Gastrocnemius medialis (tissue), 4 donors: ENCODE measurements around the gene ZNF740. TPM values are rescaled to one million over a fixed set of nuclear protein-coding genes. Genes with fewer than 3 reads are reported as not detected.

Experiments
- ATAC-seq, 2 donors: fragments of 150-250 bp; one replicate each; pipeline ENCODE4 v1.9.1; 2016
- DNase-seq, 2 donors: peaks; one replicate each; pipeline ENCODE4 v3.0.0-alpha.2; 2019
- H3K27ac ChIP-seq, 4 donors: fragments of 200-600 bp; sonication (generic); 1 replicate in 1 of 4; 2 replicates in 3 of 4; pipeline ENCODE4 v1.5.1; 2016 to 2018; ENCODE audit warnings: mild to moderate bottlenecking in 2 of 4, moderate library complexity in 1 of 4
- H3K27me3 ChIP-seq, 3 donors: fragments of 200-600 bp; sonication (generic) in 2 of 3; 1 replicate in 1 of 3; 2 replicates in 2 of 3; pipeline versions ENCODE4 v1.5.1 to v1.6.0; 2016 to 2019; ENCODE audit warnings: mild to moderate bottlenecking in 1 of 3, moderate library complexity in 1 of 3
- H3K36me3 ChIP-seq, 2 donors: fragments of 200-600 bp; sonication (generic) in 1 of 2; one replicate each; pipeline ENCODE4 v1.5.1; 2017 to 2018
- H3K4me1 ChIP-seq, 2 donors: fragments of 200-600 bp; sonication (generic) in 1 of 2; one replicate each; pipeline ENCODE4 v1.5.1; 2016 to 2017; ENCODE audit warnings: mild to moderate bottlenecking in 2 of 2
- H3K4me3 ChIP-seq, 4 donors: fragments of 200-600 bp; sonication (generic) in 3 of 4; 1 replicate in 1 of 4; 2 replicates in 3 of 4; pipeline ENCODE4 v1.5.1; 2016 to 2019; ENCODE audit warnings: mild to moderate bottlenecking in 2 of 4
- H3K9me3 ChIP-seq, 3 donors: fragments of 200-600 bp; sonication (generic) in 2 of 3; 1 replicate in 1 of 3; 2 replicates in 2 of 3; pipeline ENCODE4 v1.5.1; 2016 to 2019
- CTCF ChIP-seq, 5 experiments: fragments of 450-650 bp in 3 of 5; fragments of 200-600 bp in 2 of 5; sonication (generic) in 2 of 5; IDR thresholded peaks in 4 of 5; conservative IDR thresholded peaks in 1 of 5; 1 replicate in 4 of 5; 2 replicates in 1 of 5; pipeline ENCODE4 v1.5.1; 2016 to 2019; ENCODE audit warnings: antibody characterized with exemption in 5 of 5, mild to moderate bottlenecking in 3 of 5, moderate library complexity in 3 of 5
- POLR2A ChIP-seq, 2 donors: fragments of 450-650 bp; IDR thresholded peaks; one replicate each; pipeline ENCODE4 v1.6.1; 2017; ENCODE audit warnings: antibody characterized with exemption in 2 of 2, mild to moderate bottlenecking in 2 of 2, moderate library complexity in 2 of 2
- in situ Hi-C, 4 donors: fragments of 200-750 bp; cut with MboI; loops; one replicate each; pipeline versions ENCODE4 v1.15.0 to v1.8.0; 2017; ENCODE audit warnings: low sequenced_read_pairs in 4 of 4
- intact Hi-C: fragments of 100-400 bp; cut with DNase I; formaldehyde crosslinking; loops from one replicate; pipeline ENCODE4 v1.15.1; 2023; ENCODE audit warnings: low total_unique reads
- total RNA-seq, 4 donors: library from RNA; depleted of rRNA; stranded (reverse); fragments of >200 nt; gene quantifications; one replicate each; pipeline versions ENCODE4 v1.1.0 to v1.2.3, GENCODE V29; 2016

ZNF740 gene
- total RNA-seq, 4 donors from 2014 or later, result 4.1 to 7.4 (median 5.0) TPM

- H3K4me1 ChIP-seq, result peaks cover 5 to 21% of the 10 kb centered on the region in 2 donors
- TF ChIP-seq CTCF (IDR thresholded peaks at IDR 0.05 in 4 of 5, conservative IDR thresholded peaks at IDR 0.05 in 1 of 5) (no peak), POLR2A (IDR thresholded peaks at IDR 0.05) (no peak)
- intact Hi-C loops, result no loop called here
Observed at GRCh38 chr12:53231921-53232645, 51.6 kb downstream of the ZNF740 start, which contains the start of gene RARG. Gene RARG (minus strand): TSS chr12:53232209. CDS start chr12:53227545, 4,664 bp downstream.

GRCh38 chr12:53232646-53233461 is 52.3 kb downstream of the ZNF740 start:
- intact Hi-C loops, result no loop called here
- no peak for TF ChIP-seq POLR2A (IDR thresholded peaks at IDR 0.05)
- TF ChIP-seq CTCF (IDR thresholded peaks at IDR 0.05 in 4 of 5, conservative IDR thresholded peaks at IDR 0.05 in 1 of 5), result no peak

More at GRCh38 chr12:53231921-53232645, 51.6 kb downstream of the ZNF740 start, which contains the start of gene RARG:
- H3K36me3 ChIP-seq, result no peaks in the 10 kb centered on the region
- H3K9me3 ChIP-seq, result no peaks in the 10 kb centered on the region
- in situ Hi-C loops, result no loop called here
- no peak for DNase-seq
- peak; percentile 21 to 39 for ATAC-seq
- peaks cover 18 to 34% (median 33%) of the 10 kb centered on the region in 3 donors for H3K27me3 ChIP-seq
- peak within 1 kb of the TSS; percentile 42 to 75 (median 68) for H3K27ac ChIP-seq
- peak within 1 kb of the TSS; percentile 54 to 74 (median 57) for H3K4me3 ChIP-seq

GRCh38 chr12:53233671-53234121 is 53.2 kb downstream of the ZNF740 start:
- H3K4me1 ChIP-seq, result peaks cover 5 to 21% of the 10 kb centered on the region in 2 donors
- no peaks in the 10 kb centered on the region for H3K9me3 ChIP-seq
- TF ChIP-seq POLR2A (IDR thresholded peaks at IDR 0.05) (no peak), CTCF (IDR thresholded peaks at IDR 0.05 in 4 of 5, conservative IDR thresholded peaks at IDR 0.05 in 1 of 5) (no peak)
- no peaks in the 10 kb centered on the region for H3K36me3 ChIP-seq
- no peak overlapping the region for H3K4me3 ChIP-seq
- H3K27ac ChIP-seq, result no peak overlapping the region
- H3K27me3 ChIP-seq, result peaks cover 20 to 34% (median 33%) of the 10 kb centered on the region in 3 donors
- ATAC-seq, result no peak
- intact Hi-C loops (no loop called here), in situ Hi-C loops (no loop called here)
- DNase-seq, result no peak

More at GRCh38 chr12:53232646-53233461, 52.3 kb downstream of the ZNF740 start:
- Histone ChIP-seq H3K4me3 (peak overlapping the region; percentile 54 to 74 (median 57)), H3K9me3 (no peaks in the 10 kb centered on the region), H3K27me3 (peaks cover 20 to 34% (median 33%) of the 10 kb centered on the region in 3 donors), H3K4me1 (peaks cover 5 to 21% of the 10 kb centered on the region in 2 donors), H3K36me3 (no peaks in the 10 kb centered on the region), H3K27ac (peak overlapping the region; percentile 42 to 75 (median 68))
- ATAC-seq (peak; percentile 31 to 34), DNase-seq (no peak)
- in situ Hi-C loops, result no loop called here

- TF ChIP-seq CTCF (IDR thresholded peaks at IDR 0.05 in 4 of 5, conservative IDR thresholded peaks at IDR 0.05 in 1 of 5) (no peak), POLR2A (IDR thresholded peaks at IDR 0.05) (no peak)
- Histone ChIP-seq H3K27me3 (peaks cover 20 to 34% (median 33%) of the 10 kb centered on the region in 3 donors), H3K4me1 (peaks cover 5 to 21% of the 10 kb centered on the region in 2 donors), H3K27ac (no peak overlapping the region), H3K4me3 (no peak overlapping the region), H3K36me3 (no peaks in the 10 kb centered on the region), H3K9me3 (no peaks in the 10 kb centered on the region)
- in situ Hi-C loops, result no loop called here
- ATAC-seq (no peak), DNase-seq (no peak)
- intact Hi-C loops, result no loop called here
Observed at GRCh38 chr12:53234271-53234914, 53.9 kb downstream of the ZNF740 start.
